D721Med (cell line): ENCODE measurements around the gene STIP1.
A peak's percentile ranks its signal among the peaks of the same experiment; 100 is the strongest.
"Not testable (repeated sequence)": the region's sequence is repeated elsewhere in the genome, so short reads cannot be mapped to it uniquely, and the experiment has no call there.

ENCODE experiments used
- DNase-seq: peaks from one replicate; pipeline ENCODE4 v3.0.0; 2011; ENCODE audit warnings: low spot score; ENCODE audit not compliant: insufficient read length
- FAIRE-seq: peaks from 2 replicates; lab custom pipeline; 2011; peaks lifted over from hg19 to GRCh38; lab: Jason Lieb, UNC
- CTCF ChIP-seq: IDR thresholded peaks from 2 replicates; pipeline ENCODE4 v1.5.1; 2012; ENCODE audit warnings: mild to moderate bottlenecking, control low read depth; ENCODE audit not compliant: insufficient read depth; ENCODE audit errors: missing control alignments

Gene STIP1

GRCh38 chr11:64151337-64151736 is 34.6 kb upstream of the STIP1 start:
- FAIRE-seq (no peak), DNase-seq (no peak)
- TF ChIP-seq CTCF, result no peak

- DNase-seq, result peak; percentile 94
- no peak for FAIRE-seq
- TF ChIP-seq CTCF, result peak; percentile 84
These were observed 32.9 kb upstream of the STIP1 start for GRCh38 chr11:64152841-64153691.

GRCh38 chr11:64153812-64154211 is 32.2 kb upstream of the STIP1 start:
- TF ChIP-seq CTCF, result no peak
- no peak for DNase-seq
- no peak for FAIRE-seq

GRCh38 chr11:64156235-64157011 is 29.5 kb upstream of the STIP1 start:
- DNase-seq (peak; percentile 20), FAIRE-seq (no peak)
- no peak for TF ChIP-seq CTCF

- DNase-seq (no peak), FAIRE-seq (no peak)
- TF ChIP-seq CTCF, result no peak
These were observed 28.2 kb upstream of the STIP1 start for GRCh38 chr11:64157631-64158394.

- no peak for FAIRE-seq
- TF ChIP-seq CTCF, result no peak
- no peak for DNase-seq
These were observed 24.9 kb upstream of the STIP1 start for GRCh38 chr11:64161037-64161436.

- FAIRE-seq, DNase-seq: not testable (repeated sequence)
These were observed 23.2 kb upstream of the STIP1 start for GRCh38 chr11:64162769-64163168.
